ENCODE data around the gene NCL.
"Not testable (repeated sequence)": the region's sequence is repeated elsewhere in the genome, so short reads cannot be mapped to it uniquely, and the experiment has no call there.

The NCL gene

DNA sequence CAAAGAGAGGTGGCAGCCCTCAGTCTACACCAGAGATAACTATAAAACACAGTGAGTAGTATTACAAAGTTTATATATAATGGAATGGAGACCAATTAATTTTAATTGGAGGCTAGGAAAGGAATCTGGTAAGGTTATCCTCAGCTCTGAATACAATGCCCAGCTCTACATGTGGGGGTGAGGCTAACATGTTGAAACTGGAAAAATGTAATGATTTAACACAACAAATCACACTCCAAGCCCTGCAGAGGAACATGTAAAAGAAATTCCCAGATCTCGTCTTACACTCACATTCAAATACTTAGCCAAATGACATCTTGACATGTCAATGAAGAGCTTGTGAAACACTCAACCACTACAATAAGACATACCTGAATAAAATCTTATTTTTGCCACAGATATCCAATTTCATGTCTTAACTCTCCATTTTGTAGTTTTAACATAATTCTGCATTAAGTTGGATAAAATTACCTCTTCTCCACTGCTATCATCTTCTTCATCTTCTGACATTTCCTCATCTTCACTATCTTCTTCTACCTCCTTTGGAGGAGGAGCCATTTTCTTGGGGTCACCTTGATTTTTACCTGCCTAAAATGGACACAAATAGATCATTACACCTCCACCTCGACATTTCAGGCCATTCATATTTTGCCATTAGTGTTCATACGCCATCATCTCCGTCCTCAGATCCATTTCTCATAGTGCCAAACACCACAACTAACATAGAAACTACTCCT, 1.4 kb downstream of the NCL start:
- H3K4me1 ChIP-seq (ENCODE audit: control insufficient read depth, insufficient read depth, low read length) = peaks cover 22% of the 10 kb centered on the region
- H3K4me3 ChIP-seq (ENCODE audit: low read length) = peak overlapping the region; percentile 89
- H3K27me3 ChIP-seq (ENCODE audit: control insufficient read depth, insufficient read depth, low read length) = no peaks in the 10 kb centered on the region
- H3K9ac ChIP-seq (ENCODE audit: low read length) = peak overlapping the region; percentile 96
- peaks cover 47% of the 10 kb centered on the region for H3K36me3 ChIP-seq (ENCODE audit: control insufficient read depth, insufficient read depth, low read length)
- peak overlapping the region; percentile 97 for H3K27ac ChIP-seq (ENCODE audit: low read depth, low read length)

DNA sequence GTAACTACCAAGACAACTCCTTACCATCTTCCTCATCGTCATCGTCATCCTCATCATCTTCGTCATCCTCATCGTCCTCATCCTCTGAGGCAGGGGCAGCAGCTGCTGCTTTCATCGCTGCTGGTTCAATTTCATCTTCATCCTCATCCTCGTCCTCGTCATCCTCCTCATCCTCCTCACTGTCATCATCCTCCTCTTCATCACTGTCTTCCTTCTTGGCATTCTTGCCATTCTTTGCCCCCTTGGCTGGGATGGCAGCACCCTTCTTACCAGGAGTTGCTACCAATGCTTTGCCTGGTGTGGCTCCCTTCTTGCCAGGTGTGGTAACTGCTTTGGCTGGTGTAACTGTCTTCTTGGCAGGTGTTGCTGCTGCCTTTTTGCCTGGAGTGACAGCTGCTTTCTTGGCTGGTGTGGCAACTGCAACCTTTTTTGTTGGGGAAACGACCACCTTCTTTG, 2.7 kb downstream of the NCL start:
- no peaks in the 10 kb centered on the region for H3K27me3 ChIP-seq (ENCODE audit: control insufficient read depth, insufficient read depth, low read length)
- H3K9ac ChIP-seq (ENCODE audit: low read length) = no peak overlapping the region
- H3K4me3 ChIP-seq (ENCODE audit: low read length) = no peak overlapping the region
- H3K27ac ChIP-seq (ENCODE audit: low read depth, low read length) = no peak overlapping the region
- H3K4me1 ChIP-seq (ENCODE audit: control insufficient read depth, insufficient read depth, low read length) = peaks cover 22% of the 10 kb centered on the region
- H3K36me3 ChIP-seq (ENCODE audit: control insufficient read depth, insufficient read depth, low read length) = peaks cover 59% of the 10 kb centered on the region

DNA sequence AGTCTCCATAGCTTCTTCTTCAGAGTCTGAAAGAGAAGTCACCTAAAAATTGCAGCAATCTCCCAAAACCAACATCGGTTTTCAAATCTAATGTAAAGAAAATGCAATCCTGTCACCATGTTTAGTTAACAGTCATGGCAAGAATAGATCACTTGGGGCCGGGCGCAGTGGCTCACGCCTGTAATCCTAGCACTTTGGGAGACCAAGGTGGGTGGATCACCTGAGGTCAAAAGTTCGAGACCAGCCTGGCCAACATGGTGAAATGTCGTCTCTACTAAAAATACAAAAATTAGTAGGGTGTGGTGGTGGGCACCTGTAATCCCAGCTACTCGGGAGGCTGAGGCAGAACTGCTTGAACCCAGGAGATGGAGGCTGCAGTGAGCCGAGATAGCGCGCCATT, 3.4 kb downstream of the NCL start:
- H3K27ac ChIP-seq (ENCODE audit: low read depth, low read length); H3K9ac ChIP-seq (ENCODE audit: low read length); H3K4me3 ChIP-seq (ENCODE audit: low read length); H3K27me3 ChIP-seq (ENCODE audit: control insufficient read depth, insufficient read depth, low read length): not testable (repeated sequence)
- Histone ChIP-seq H3K4me1 (ENCODE audit: control insufficient read depth, insufficient read depth, low read length) (peaks cover 22% of the 10 kb centered on the region), H3K36me3 (ENCODE audit: control insufficient read depth, insufficient read depth, low read length) (peaks cover 67% of the 10 kb centered on the region)

DNA sequence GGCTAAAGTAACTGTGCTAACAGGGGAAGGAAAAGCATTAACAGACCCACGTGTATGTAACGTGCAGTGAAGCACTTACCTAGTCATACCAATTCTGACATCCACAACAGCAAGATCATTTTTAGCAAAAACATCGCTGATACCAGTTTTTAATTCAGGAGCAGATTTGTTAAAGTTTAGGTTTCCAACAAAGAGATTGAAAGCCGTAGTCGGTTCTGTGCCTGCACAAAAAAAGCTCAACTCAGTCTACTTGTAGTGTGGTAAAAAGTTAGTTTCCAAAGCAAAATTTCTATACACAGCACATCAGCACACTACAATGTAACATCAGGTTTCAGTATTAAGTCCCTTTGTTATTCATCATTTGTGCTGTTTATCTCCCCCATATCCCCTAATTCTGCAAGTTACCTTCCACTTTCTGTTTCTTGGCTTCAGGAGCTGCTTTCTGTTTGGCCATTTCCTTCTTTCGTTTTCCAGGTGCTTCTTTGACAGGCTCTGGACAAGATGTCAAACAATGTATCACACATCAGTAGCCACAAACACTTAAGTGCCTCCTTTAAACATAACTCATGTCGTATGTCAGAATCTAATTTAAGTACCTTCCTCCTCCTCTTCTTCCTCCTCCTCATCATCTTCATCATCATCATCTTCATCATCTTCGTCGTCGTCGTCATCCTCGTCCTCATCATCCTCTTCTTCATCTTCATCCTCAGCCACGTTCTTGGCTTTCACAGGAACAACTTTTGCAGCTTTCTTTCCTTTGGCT, 4.0 kb downstream of the NCL start:
- H3K36me3 ChIP-seq (ENCODE audit: control insufficient read depth, insufficient read depth, low read length) = peaks cover 72% of the 10 kb centered on the region
- H3K4me1 ChIP-seq (ENCODE audit: control insufficient read depth, insufficient read depth, low read length) = peaks cover 19% of the 10 kb centered on the region
- no peak overlapping the region for H3K4me3 ChIP-seq (ENCODE audit: low read length)
- no peak overlapping the region for H3K9ac ChIP-seq (ENCODE audit: low read length)
- no peaks in the 10 kb centered on the region for H3K27me3 ChIP-seq (ENCODE audit: control insufficient read depth, insufficient read depth, low read length)
- no peak overlapping the region for H3K27ac ChIP-seq (ENCODE audit: low read depth, low read length)

DNA sequence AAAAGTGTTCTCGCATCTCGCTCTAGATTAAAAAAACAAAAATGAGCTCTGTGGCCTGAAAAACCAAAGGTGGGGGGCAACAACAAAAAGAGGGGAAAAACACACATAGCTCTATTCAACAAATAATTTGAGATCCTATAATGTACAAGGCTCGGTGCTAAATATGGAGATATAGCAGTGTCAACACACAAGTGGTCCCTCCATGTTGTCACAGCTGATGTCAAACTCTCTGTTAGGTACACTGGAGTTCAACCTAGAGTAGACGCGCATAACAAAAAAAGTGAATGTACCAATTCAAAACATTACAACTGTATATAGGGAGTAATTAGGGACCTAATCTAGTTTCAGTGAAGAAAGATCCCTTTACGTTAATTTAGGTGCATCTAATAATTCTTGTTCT, 5.9 kb downstream of the NCL start:
- Histone ChIP-seq H3K4me3 (ENCODE audit: low read length) (no peak overlapping the region), H3K4me1 (ENCODE audit: control insufficient read depth, insufficient read depth, low read length) (peaks cover 16% of the 10 kb centered on the region), H3K36me3 (ENCODE audit: control insufficient read depth, insufficient read depth, low read length) (peaks cover 79% of the 10 kb centered on the region), H3K9ac (ENCODE audit: low read length) (no peak overlapping the region), H3K27me3 (ENCODE audit: control insufficient read depth, insufficient read depth, low read length) (no peaks in the 10 kb centered on the region), H3K27ac (ENCODE audit: low read depth, low read length) (no peak overlapping the region)

DNA sequence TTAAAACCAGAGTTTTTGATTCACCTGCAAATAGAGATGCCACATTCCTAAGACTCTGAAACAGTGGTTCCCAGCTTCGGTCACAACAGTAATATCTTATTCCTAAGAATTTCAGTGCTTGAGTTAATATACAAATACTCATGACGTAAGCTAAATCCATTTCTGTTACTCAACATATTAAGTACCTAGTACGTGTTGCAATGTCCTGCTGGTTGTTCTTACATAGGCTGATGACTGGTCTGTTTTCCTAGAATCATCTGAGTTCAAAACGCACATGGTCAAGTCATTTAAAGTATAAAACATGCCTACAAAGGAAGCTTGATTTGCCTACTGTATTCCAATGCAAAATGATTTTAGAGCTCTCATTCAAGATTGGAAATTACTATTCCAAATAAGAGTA, 7.2 kb downstream of the NCL start:
- Histone ChIP-seq H3K36me3 (ENCODE audit: control insufficient read depth, insufficient read depth, low read length) (peaks cover 71% of the 10 kb centered on the region), H3K27ac (ENCODE audit: low read depth, low read length) (no peak overlapping the region), H3K9ac (ENCODE audit: low read length) (no peak overlapping the region)

DNA sequence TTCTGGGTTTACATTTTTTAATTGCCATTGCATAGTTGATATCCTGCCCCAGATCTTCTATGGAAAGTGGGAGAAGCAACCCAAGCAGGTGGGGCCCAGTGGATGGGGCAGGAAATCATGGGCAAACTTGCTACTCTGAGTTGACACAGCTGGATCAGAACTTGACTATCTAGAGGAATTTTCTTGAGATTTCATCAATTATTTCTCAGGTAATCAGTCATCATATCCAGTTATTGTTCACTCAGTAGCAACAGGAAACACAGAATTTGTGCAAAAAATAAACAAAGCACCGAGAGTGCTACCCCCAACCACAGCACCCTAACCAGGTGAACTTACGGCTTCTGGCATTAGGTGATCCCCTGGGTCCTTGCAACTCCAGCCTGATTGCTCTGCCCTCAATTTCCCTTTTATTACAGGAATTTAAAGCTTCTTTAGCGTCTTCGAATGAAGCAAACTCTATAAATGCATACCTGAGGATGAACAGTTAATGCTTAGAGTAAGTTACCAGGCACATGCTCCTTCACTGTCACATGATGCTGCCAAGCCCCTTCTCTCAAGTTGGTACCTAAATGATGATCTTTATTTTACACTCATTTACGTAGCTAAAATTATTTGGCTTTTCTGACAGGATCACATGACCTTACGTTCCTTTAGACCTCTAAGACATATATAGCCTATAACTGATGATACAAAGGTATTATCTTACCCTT, 7.8 kb downstream of the NCL start:
- Histone ChIP-seq H3K36me3 (ENCODE audit: control insufficient read depth, insufficient read depth, low read length) (peaks cover 64% of the 10 kb centered on the region), H3K27me3 (ENCODE audit: control insufficient read depth, insufficient read depth, low read length) (no peaks in the 10 kb centered on the region), H3K4me1 (ENCODE audit: control insufficient read depth, insufficient read depth, low read length) (peaks cover under 1% of the 10 kb centered on the region), H3K27ac (ENCODE audit: low read depth, low read length) (no peak overlapping the region), H3K9ac (ENCODE audit: low read length) (no peak overlapping the region), H3K4me3 (ENCODE audit: low read length) (no peak overlapping the region)

More for the DNA sequence above, 7.2 kb downstream of the NCL start:
- Histone ChIP-seq H3K4me3 (ENCODE audit: low read length) (no peak overlapping the region), H3K4me1 (ENCODE audit: control insufficient read depth, insufficient read depth, low read length) (peaks cover 5% of the 10 kb centered on the region), H3K27me3 (ENCODE audit: control insufficient read depth, insufficient read depth, low read length) (no peaks in the 10 kb centered on the region)

DNA sequence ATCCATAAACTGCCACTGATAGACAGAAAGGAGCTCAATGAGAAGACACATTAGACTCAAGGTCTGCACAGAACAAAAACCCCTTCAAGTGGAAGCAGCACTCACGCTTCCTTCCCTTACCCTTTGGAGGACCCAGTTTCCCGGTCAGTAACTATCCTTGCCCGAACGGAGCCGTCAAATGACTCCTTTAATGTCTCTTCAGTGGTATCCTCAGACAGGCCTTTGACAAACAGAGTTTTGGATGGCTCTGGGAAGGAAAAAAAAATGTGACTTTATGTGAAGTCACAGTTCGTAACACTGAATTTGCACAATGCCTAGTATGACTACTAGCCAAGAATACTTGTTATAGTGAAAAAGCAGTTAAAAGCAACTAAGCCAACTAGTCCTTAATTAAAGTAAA, 8.4 kb downstream of the NCL start:
- H3K4me1 ChIP-seq (ENCODE audit: control insufficient read depth, insufficient read depth, low read length) = no peaks in the 10 kb centered on the region
- H3K9ac ChIP-seq (ENCODE audit: low read length) = no peak overlapping the region
- no peak overlapping the region for H3K4me3 ChIP-seq (ENCODE audit: low read length)
- peaks cover 61% of the 10 kb centered on the region for H3K36me3 ChIP-seq (ENCODE audit: control insufficient read depth, insufficient read depth, low read length)
- no peak overlapping the region for H3K27ac ChIP-seq (ENCODE audit: low read depth, low read length)
- no peaks in the 10 kb centered on the region for H3K27me3 ChIP-seq (ENCODE audit: control insufficient read depth, insufficient read depth, low read length)

DNA sequence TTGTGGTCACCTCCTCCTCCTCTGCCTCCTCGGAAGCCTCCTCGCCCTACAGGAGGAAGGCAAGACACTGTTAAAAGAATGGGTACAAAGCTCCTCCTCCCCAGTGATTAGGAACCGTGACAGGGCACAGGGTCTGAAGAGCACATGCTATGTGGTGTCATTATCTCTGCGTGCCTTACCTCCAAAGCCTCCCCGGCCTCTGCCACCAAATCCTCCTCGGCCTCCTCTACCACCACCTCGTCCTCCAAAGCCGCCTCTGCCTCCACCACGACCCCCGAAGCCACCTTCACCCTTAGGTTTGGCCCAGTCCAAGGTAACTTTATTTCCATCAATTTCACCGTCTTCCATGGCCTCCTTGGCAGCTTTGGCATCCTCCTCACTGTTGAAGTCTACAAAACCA, 9.1 kb downstream of the NCL start:
- H3K36me3 ChIP-seq (ENCODE audit: control insufficient read depth, insufficient read depth, low read length) = peaks cover 55% of the 10 kb centered on the region
- no peak overlapping the region for H3K4me3 ChIP-seq (ENCODE audit: low read length)
- no peaks in the 10 kb centered on the region for H3K27me3 ChIP-seq (ENCODE audit: control insufficient read depth, insufficient read depth, low read length)
- no peak overlapping the region for H3K27ac ChIP-seq (ENCODE audit: low read depth, low read length)
- H3K9ac ChIP-seq (ENCODE audit: low read length) = no peak overlapping the region
- H3K4me1 ChIP-seq (ENCODE audit: control insufficient read depth, insufficient read depth, low read length) = no peaks in the 10 kb centered on the region

DNA sequence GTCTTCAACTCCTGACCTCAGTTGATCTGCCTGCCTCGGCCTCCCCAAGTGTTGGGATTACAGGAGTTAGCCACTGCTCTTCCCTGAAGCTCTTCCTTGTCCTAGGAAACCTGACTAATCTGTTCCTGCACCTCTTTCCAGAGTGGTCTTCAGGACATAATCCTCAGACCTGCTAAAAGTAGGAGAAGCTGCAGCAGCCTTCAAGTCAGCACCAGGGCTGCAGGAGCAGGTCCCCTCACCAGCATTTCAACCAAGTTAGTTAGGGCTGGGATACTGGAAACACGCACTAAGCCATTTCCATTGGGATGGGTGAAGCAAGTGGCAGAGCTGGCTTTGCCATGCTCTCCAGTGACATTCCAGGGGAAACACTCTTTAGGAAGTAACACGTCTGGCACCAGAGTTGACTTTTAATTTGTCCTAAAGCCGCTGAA, 9.9 kb downstream of the NCL start:
- Histone ChIP-seq H3K36me3 (ENCODE audit: control insufficient read depth, insufficient read depth, low read length) (peaks cover 46% of the 10 kb centered on the region), H3K27me3 (ENCODE audit: control insufficient read depth, insufficient read depth, low read length) (no peaks in the 10 kb centered on the region), H3K27ac (ENCODE audit: low read depth, low read length) (no peak overlapping the region), H3K9ac (ENCODE audit: low read length) (no peak overlapping the region), H3K4me3 (ENCODE audit: low read length) (no peak overlapping the region), H3K4me1 (ENCODE audit: control insufficient read depth, insufficient read depth, low read length) (no peaks in the 10 kb centered on the region)

DNA sequence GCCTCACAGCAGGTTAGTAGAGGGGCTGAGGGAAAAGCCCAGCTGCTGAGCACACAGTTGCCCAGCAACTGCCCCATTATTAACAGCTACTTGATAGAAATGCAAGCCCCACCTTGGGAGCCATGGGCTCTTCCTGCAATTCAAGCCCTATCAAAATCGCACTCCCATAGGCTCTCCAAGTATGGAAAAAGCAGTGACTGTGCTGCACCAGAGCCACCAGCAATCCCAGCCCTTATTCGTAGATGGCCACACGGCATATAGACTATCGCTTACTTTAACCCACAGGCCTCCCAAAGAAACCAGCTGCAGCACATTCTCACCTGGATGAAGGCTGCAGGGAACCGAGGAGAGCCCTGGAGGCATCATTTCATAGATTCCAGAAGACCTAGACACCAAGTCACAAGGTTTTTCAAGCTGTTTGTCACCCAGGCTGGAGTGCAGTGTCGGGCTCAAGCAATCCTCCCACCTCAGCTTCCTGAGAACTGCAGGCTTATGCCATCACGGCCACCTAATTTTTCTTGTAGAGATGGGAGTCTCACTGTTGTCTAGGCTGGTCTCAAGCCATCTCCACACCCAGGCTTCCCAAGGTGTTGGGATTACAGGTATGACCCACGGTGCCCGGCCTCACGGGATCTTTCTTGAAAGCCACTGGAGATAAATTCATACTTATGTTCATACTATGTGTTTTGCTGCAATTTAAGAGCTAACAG, 11.3 kb downstream of the NCL start:
- no peak overlapping the region for H3K9ac ChIP-seq (ENCODE audit: low read length)
- H3K4me1 ChIP-seq (ENCODE audit: control insufficient read depth, insufficient read depth, low read length) = no peaks in the 10 kb centered on the region
- H3K27me3 ChIP-seq (ENCODE audit: control insufficient read depth, insufficient read depth, low read length) = no peaks in the 10 kb centered on the region
- no peak overlapping the region for H3K4me3 ChIP-seq (ENCODE audit: low read length)
- H3K36me3 ChIP-seq (ENCODE audit: control insufficient read depth, insufficient read depth, low read length) = peaks cover 32% of the 10 kb centered on the region
- no peak overlapping the region for H3K27ac ChIP-seq (ENCODE audit: low read depth, low read length)

DNA sequence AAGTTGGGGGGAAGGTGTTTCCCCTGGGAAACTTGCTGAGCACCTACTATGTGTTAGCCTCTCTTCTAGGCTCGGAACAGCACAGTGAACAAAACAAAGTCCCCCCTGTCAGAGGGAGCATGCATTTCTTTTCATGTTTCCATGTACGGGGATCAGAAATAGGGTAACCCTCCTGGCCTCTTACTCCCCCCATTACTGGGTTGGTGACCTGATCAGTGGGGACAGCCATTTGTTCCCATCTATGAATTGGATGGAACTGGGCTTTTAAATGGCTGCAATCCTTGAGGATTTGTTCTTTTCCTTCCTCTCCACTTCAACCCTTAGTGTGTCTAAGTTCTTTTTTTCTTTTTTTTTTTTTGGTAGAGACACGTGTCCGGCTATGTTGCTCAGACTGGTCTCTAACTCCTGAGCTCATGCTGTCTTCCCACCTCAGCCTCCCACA, 13.7 kb downstream of the NCL start:
- H3K4me3 ChIP-seq (ENCODE audit: low read length) = no peak overlapping the region
- no peaks in the 10 kb centered on the region for H3K27me3 ChIP-seq (ENCODE audit: control insufficient read depth, insufficient read depth, low read length)
- no peak overlapping the region for H3K9ac ChIP-seq (ENCODE audit: low read length)
- no peaks in the 10 kb centered on the region for H3K4me1 ChIP-seq (ENCODE audit: control insufficient read depth, insufficient read depth, low read length)
- H3K27ac ChIP-seq (ENCODE audit: low read depth, low read length) = no peak overlapping the region
- peaks cover 9% of the 10 kb centered on the region for H3K36me3 ChIP-seq (ENCODE audit: control insufficient read depth, insufficient read depth, low read length)
